NCI-H1048 (cell line): ENCODE measurements around the gene SMO.
"Not testable (repeated sequence)": the region's sequence is repeated elsewhere in the genome, so short reads cannot be mapped to it uniquely, and the experiment has no call there.

Experiments used
- DNase-seq: peaks from one replicate; lab custom pipeline; 2025; lab: John Stamatoyannopoulos, UW

The SMO gene

DNA sequence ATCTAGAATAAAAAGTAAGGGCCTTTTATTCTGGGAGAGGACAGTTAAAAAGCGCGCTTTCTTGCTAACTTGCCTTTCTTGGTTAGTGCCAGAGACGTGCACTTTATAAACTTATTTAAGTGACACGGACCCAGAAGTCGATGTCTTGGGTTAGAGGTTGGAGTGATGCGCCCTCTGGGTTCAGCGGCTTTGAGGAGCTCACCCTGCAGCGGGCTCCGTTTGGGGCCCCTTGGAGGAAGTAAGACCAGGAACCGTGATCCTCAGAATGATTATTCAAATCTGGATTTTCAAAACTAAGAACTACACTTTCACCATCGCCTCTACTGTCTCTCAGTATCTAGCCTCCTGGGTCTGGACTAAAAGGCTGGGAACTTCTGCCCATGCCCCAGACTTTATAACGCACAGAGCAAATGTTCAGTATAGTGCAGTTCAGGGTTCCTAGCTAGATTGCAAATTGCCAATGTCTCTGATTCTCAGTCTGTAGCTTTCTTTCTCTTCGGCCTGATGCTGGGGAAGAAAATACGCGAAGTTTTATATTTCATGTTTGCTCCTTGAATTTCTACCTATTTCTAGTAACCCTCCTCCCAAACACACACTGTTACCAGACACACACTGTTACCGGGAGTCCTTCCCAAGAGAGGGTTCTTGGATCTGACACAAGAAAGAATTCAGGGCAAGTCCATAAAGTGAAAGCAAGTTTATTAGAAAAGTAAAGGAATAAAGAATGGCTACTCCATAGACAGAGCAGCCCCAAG, 18.6 kb upstream of the SMO start:
- no peak for DNase-seq

DNA sequence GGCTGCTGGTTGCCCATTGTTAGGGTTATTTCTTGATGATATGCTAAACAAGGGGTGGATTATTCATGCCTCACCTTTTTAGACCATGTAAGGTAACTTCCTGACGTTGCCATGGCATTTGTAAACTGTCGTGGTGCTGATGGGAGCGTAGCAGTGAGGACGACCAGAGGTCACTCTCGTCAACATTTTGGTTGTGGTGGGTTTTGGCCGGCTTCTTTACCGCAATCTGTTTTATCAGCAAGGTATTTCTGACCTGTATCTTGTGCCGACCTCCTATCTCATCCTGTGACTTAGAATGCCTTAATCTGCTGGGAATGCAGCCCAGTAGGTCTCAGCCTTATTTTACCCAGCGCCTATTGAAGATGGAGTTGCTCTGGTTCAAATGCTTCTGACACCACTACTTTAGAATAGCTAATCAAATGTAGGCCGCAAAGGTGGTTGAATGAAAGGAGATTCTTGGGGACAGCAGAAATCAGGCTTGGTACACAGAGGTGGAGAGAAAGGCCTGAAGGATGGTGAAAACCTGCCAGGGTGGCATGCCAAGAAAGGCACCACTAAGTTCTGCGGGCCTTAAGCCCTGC, 17.9 kb upstream of the SMO start:
- no peak for DNase-seq

DNA sequence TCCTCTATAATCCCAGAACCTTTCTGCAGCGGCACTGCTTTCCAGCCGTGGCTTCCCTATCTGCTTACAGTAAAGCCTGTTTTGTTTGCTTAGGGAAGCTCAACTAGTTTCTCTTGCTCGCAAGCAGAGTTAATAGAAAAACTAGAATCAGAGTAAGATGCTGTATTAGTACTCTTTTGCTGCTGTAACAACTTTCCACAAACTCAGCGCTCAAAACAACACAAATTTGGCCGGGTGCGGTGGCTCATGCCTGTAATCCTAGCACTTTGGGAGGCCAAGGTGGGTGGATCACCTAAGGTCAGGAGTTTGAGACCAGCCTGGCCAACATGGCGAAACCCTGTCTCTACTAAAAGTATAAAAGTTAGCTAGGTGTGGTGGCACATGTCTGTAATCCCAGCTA, 14.6 kb upstream of the SMO start:
- DNase-seq: not testable (repeated sequence)

DNA sequence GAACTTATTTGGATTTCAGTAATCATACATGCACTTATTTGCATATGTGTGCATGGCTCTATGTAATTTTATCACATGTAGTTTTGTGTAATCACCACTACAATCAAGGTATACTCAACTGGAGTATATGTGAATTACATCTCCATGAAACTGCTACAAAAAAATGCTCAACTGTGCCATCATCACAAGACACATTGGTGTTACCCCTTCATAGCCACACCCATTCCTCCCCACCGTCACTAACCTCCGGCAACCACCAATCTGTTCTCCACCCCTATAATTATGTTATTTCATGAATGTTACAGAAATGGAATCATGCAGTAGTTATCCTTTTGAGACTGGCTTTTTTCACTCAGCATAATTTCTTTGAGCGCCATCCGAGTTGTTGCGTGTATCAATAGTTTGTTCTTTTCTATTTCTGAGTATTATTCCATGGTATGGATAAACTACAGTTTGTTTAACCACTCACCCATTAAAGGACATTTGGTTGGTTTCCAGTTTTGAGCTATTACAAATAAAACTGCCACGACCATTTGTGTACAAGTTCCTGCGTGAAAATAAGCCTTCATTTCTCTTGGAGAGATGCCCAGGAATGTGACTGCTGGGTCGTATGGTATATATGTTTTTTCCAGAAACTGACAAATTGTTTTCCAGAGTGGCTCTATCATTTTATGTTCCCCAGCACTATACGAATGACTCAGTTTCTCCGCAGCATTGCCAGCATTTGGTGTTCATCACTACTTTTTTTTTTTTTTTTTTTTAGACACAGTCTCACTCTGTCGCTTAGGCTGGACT, 11.3 kb upstream of the SMO start:
- no peak for DNase-seq

DNA sequence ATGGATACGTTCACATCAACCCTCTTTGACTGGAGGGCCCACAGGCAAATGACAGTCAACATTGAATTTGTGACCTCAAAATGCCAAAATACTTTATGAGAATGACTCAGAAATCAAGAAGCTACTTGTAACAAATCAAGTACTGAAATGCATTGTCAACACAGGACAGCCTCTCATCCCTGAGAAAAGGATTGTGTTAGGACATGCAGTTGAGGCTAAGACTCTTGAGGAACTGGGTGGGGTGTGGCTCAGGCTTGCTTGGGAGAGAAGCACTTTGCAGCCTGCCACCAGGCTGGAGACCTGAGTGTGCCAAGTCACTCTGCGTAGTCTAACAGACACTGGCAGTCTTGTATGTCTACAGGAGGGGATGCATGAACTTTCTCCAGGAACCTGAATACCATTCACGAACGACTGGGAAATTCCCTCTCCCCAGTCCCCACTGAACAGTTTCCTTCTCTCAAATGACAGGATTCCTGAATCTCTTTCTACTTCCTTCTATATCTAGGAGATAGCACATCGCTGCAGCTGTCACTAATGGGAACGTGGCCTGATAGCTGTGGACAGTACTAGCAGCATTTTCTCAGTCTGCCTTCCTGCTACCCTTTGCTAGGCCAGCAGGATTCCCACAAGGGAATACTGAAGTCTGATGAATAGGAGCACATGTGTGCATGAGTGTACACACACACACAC, 3.3 kb upstream of the SMO start:
- DNase-seq: no peak

DNA sequence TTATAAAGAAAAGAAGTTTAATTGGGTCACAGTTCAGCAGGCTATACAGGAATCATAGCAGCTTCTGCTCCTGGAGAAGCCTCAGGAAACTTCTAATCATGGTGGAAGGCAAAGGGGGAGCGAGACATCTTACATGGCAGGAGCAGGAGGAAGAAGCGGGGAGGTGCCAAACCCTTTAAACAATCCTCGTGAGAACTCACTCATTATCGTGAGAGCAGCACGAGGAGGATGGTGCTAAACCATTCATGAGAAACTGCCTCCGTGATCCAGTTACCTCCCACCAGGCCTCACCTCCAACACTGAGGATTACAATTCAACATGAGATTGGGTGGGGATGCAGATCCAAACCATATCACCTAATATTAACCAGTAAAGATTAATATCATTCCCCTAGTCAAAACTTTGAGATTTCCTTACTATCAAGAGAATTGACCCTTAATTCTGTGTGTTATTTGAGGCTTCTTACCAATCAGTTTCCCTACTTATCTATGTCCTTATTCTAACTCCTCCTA, 1.6 kb upstream of the SMO start:
- no peak for DNase-seq

DNA sequence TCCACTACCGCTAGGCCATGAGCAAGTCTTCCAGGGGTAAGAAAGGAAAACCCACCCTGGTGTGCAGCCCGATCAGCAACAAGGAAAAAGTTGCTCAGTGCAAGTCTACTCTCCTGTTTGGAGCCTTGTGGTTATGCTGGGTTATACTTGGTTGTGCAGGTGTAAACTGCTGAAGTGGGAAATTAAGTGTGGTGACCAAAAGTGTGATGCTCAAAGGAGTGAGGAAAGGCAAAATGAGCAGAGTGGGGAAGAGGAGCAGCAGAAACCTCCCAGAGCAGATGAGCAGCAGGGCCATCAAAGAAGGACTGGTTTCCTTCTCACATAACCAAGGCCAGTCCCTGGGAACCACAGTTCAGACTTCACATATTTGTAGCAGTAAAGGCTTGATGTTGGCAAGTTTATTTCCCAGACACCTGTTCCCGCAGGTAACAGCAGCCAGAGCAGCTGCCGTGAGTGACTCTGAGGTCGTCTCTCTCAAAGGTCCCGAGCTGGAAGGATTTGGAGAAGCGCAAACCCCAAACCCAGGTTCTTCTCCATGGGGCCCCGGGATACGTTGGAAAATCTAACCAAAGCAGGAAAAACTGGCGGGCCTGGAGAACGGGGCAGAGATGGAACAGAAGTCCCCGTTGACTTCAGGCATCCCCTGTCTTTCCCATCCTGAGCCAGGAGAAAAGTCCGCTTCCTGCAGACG, 607 bp upstream of the SMO start:
- no peak for DNase-seq

DNA sequence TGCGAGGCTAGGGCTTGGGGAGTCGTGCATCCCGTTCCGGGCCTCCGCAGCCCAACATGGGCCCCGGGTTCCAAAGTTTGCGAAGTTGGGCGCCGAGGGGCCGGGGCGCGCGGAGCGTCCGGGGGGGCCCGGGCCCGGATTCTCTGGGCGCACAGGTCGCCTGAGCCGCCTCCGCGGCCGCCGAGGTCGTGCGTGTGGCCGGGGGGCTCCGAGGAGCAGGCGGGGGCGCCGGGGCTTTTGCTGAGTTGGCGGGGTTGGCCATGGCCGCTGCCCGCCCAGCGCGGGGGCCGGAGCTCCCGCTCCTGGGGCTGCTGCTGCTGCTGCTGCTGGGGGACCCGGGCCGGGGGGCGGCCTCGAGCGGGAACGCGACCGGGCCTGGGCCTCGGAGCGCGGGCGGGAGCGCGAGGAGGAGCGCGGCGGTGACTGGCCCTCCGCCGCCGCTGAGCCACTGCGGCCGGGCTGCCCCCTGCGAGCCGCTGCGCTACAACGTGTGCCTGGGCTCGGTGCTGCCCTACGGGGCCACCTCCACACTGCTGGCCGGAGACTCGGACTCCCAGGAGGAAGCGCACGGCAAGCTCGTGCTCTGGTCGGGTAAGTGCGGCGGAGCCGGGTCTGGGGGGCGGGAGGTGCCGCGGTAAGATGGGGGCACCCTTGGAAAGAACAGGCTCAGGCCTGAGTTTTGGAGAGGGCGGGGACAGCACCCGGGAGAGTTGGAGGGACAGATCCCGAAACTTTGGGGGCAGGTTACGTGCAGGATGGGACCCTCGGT, 643 bp downstream of the SMO start:
- no peak for DNase-seq

DNA sequence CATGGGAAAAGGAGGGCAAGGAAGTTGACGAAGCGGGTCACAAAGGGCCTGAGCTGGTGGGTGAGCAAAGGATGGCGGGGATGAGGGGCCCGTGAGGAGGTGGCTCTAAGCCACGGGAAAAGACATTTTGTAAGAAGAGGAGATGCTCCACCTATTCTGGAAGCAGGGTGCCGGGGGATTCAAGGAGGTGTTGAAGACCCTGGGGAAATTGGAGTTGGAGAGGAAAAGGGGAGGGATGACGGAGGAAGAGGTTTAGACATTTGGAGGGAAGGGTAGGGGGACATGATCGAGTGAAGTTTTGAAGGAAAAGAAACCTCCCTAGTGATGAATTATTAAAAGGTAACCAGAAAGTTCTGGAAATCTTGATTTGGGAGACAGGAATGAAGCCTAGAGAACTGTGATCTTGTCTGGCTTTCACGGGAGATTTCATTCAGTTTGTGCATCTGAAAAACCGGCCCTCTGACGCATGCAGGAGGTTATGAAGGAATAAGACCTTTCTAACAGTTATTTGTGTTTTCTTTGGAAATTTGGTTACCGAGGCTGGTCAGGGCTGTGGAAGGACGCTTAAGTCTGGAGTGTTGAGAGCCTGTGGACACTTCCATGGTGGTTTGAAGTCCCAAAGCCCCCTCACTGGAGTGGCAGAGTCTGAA, 1.4 kb downstream of the SMO start:
- no peak for DNase-seq

DNA sequence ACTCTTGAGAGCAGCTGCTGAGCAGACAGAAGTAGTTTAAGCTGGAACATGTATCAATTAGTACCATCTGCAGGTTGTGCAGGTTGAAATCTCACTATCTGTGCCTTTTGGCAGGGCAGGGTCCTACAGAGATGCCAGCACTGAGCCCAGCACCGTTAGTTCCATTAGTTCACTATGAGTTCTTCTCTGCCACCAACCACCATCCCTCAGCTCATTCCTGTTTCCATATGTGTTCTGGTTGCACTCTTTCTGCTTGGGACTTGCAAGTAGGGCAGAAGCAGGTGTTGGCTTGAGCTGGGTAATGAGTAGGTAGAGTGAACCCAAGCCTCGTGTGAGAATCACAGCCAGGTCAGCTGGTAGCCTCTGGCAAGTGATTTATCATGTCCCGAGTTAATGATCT, 2.8 kb downstream of the SMO start:
- no peak for DNase-seq

DNA sequence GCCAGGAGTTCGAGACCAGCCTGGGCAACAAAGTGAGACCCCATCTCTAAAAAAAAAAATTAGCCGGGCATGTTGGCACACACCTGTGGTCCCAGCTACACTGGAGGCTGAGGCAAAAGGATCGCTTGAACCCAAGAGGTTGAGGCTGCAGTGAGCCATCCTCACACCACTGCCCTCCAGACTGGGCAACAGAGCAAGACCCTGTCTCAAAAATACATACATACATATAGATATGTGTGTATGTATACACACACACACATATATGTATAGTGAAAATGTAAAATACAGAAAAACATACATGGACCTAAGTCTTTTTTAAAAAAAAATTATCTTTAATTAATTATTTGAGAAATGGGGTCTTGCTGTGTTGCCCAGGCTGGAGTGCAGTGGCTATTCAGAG, 5.5 kb downstream of the SMO start:
- DNase-seq: no peak

DNA sequence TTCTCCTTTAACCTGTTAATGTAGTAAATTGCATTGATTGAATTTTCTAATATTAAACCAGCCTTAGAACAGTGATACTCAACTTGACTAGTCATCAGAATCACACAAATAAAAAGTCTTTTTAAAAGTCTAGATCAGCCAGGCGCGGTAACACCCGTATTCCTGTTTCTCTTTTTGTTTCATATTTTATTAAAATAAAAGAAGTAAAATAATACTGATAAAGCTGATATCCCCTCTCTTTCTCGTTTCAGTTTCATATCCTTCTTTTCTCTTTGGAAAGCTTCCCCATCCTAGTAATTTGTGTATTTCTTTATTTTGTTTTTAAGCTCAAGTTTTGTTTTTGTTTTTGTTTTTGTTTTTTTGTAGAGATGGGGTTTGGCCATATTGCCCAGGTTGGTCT, 9.3 kb downstream of the SMO start:
- DNase-seq: no peak

DNA sequence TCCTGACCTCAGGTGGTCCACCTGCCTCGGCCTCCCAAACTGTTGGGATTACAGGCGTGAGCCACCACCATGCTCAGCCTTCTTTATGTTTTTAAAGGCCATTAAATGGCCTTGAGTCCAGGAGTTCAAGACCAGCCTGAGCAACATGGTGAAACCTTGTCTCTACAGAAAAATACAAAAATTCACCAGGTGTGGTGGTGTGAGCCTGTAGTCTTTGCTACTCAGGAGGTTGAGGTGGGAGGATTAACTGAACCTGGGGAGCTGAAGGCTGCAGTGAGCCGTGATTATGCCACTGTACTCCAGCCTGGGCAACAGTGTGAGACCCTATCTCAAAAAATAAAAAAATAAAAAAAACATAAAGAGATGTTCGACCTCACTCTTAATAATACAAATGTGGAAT, 11.0 kb downstream of the SMO start:
- no peak for DNase-seq

DNA sequence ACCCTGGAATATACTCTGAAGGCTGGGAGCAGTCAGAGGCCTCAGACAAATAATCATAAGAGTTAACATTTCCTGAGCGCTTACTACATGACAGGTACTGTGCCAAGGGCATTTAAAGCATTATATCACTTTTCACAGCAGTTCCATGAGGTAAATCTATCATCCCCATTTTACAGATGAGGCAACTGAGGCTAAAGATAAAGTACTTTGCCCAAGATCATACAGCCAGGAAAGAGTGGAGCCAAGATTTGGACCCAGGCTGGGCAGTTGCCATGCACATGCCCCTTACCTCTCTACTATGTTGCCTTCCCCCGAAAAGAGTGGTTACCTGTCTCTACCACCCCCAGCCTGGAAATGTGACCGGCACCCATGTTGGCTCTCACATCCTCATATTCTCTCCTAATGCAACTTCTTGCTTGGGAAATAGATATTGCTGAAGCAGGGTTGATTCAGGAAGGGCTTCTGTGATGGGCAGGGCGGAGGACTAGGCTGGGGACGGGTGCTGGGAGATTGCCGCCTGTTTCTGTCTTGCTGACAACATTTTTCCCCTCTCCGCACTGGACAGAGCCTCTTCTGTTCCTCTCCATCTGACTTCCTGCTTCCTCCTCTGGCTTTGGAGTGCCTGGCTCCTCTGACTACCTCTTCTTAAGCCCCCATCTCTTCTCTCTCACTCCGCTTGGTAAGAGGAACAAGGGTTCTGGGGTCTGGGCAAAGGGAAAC, 13.8 kb downstream of the SMO start:
- DNase-seq: no peak

DNA sequence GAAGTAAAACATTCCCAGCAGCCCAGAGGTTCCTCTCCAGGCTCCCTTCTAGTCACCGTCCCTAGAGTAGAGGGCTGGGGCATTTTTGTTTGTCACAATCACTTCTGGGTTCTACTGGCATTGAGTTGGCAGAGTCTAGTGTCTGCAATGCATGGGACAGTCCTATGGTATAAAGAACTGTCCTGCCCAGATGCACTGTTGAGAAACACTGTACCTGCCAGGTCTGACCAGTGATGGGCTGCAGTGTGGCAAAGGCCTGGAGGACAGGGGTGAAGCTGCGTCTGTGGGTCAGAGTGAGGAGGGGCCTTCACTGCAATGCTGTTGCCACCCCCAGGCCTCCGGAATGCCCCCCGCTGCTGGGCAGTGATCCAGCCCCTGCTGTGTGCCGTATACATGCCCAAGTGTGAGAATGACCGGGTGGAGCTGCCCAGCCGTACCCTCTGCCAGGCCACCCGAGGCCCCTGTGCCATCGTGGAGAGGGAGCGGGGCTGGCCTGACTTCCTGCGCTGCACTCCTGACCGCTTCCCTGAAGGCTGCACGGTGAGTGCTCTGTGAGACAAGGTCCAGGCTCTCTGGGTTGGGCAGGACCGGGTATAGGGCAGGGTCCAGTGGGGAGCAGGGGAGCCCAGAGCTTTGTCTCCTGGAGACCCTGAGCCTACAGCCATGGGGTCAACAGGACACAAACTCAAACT, 14.8 kb downstream of the SMO start:
- no peak for DNase-seq

DNA sequence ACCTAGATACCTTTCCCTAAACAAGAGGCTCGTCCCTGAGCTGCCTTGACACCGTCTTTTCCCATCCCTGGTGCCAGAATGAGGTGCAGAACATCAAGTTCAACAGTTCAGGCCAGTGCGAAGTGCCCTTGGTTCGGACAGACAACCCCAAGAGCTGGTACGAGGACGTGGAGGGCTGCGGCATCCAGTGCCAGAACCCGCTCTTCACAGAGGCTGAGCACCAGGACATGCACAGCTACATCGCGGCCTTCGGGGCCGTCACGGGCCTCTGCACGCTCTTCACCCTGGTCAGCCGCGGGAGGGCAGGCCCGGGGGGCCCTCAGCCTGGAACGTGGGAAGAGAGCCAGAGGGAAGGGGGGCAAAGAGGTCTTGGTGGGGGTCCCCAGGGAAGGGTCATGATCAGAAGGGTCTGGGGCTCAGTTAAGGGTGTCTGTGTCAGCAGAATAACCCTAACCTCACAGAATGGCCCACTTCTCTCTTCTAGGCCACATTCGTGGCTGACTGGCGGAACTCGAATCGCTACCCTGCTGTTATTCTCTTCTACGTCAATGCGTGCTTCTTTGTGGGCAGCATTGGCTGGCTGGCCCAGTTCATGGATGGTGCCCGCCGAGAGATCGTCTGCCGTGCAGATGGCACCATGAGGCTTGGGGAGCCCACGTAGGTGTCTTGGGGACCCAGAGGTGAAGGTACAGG, 16.8 kb downstream of the SMO start:
- no peak for DNase-seq

DNA sequence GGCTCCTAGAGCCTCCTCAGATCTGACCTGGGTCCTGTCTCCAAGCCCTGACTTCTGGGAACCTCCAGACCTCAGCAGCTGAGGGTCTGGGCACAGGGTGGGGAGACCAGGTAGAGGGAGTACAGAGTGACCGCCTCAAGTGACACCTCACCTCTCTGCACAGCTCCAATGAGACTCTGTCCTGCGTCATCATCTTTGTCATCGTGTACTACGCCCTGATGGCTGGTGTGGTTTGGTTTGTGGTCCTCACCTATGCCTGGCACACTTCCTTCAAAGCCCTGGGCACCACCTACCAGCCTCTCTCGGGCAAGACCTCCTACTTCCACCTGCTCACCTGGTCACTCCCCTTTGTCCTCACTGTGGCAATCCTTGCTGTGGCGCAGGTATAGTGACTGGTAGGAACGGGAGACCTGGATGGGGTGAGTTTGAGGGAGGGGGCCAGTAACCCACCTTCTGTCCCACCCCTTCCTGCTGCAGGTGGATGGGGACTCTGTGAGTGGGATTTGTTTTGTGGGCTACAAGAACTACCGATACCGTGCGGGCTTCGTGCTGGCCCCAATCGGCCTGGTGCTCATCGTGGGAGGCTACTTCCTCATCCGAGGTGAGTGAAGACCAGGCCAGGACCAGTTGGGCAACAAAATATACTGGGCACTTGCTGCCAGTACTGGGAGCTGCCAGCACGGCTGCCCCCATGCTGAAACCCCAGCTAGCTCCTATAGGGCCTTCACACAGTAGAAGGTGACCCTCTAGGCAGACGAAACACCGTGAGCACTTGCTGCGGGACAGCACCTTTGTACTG, 17.8 kb downstream of the SMO start:
- DNase-seq: no peak

DNA sequence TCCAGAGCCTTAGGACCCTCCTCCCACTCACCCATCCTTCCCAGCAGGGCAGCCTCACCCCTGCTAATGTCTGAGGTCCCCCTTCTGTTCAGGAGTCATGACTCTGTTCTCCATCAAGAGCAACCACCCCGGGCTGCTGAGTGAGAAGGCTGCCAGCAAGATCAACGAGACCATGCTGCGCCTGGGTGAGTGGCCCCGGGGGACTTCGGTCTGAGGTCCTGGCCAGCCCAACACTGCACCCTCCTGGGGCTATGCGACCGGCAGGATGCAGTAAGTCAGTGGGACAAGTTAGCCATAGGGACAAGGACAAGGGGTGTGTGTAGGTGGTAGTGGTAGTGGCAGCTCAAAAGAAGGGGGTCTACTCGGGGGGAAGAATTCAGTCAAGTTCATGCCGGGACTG, 20.2 kb downstream of the SMO start:
- DNase-seq: no peak
